GM15510 (cell line): ENCODE results near the gene CLPX.
A peak's percentile ranks its signal among the peaks of the same experiment; 100 is the strongest.

ENCODE experiments used
- POLR2A ChIP-seq: IDR thresholded peaks from 3 replicates; pipeline ENCODE4 v1.6.1; 2011; ENCODE audit warnings: borderline replicate concordance; ENCODE audit not compliant: insufficient read length; ENCODE audit errors: extremely low read depth

CLPX gene

GRCh38 chr15:65147902-65148301 is 37.2 kb downstream of the CLPX start:
- no peak for TF ChIP-seq POLR2A

- TF ChIP-seq POLR2A, result no peak
Observed at GRCh38 chr15:65146438-65146837, 38.7 kb downstream of the CLPX start.

DNA sequence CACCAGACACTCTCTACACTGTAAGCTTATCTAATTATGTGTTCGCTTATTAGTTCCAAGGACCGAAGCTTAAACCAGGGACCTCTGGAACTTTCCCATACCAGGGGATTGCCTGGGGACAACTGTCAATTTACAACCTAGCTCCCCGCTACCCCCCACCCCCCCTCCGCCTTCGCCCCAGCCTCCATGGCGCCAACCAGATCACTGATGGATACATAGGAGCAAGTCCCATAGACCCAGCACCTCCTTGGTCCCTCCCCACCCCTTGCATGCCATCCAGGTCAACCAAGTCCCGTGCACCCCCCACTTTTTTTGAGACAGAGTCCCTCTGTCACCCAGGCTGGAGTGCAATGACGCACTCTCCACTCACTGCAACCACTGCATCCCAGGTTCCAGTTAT is 50.6 kb downstream of the CLPX start:
- no peak for TF ChIP-seq POLR2A

- TF ChIP-seq POLR2A, result peak; percentile 95
Observed at GRCh38 chr15:65133548-65134200, 51.5 kb downstream of the CLPX start, which contains the start of gene PDCD7. Gene PDCD7, minus strand, starts transcription at chr15:65133808. Its CDS starts 27 bp downstream, at chr15:65133781.

- TF ChIP-seq POLR2A, result no peak
Observed at GRCh38 chr15:65132878-65133547, 52.1 kb downstream of the CLPX start.

DNA sequence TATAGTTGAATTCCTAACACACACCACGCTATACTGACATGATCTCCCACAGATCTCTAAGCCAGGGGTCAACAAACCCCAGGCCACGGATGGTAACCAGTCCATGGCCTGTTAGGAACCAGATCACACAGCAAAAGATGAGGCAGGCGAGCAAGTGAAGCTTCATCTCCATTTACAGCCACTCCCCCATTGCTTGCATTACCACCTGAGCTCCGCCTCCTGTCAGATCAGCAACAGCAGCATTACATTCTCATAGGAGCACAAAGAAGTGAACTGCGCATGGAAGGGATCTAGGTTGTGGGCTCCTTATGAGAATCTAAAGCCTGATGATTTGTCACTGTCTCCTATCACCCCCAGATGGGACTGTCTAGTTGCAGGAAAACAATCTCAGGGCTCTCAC is 54.2 kb downstream of the CLPX start:
- TF ChIP-seq POLR2A, result no peak

- TF ChIP-seq POLR2A, result no peak
Observed at GRCh38 chr15:65115542-65115941, 69.6 kb downstream of the CLPX start.

GRCh38 chr15:65115086-65115485 is 70.1 kb downstream of the CLPX start, which contains the start of gene UBAP1L:
Gene UBAP1L, minus strand, starts transcription at chr15:65115200. Its CDS starts 8,985 bp downstream, at chr15:65106215.
- TF ChIP-seq POLR2A, result no peak

GRCh38 chr15:65110676-65111292 is 74.4 kb downstream of the CLPX start:
- no peak for TF ChIP-seq POLR2A

- TF ChIP-seq POLR2A, result no peak
Observed at GRCh38 chr15:65106011-65106590, 79.0 kb downstream of the CLPX start.

DNA sequence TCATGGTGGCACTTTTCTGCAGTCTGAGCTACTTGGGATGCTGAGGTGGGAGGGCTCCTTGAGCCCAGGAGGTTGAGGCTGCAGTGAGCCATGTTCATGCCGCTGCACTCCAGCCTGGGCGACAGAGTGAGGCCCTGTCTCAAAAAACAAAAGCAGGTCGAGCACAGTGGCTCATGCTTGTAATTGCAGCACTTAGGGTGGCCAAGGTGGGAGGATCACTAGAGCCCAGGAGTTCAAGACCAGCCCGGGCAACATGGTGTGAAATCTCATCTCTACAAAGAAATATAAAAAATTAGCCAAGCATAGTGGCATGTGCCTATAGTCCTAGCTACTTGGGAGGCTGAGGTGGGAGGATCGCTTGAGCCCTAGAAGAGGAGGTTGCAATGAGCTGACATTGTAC is 80.1 kb downstream of the CLPX start:
- TF ChIP-seq POLR2A, result no peak

DNA sequence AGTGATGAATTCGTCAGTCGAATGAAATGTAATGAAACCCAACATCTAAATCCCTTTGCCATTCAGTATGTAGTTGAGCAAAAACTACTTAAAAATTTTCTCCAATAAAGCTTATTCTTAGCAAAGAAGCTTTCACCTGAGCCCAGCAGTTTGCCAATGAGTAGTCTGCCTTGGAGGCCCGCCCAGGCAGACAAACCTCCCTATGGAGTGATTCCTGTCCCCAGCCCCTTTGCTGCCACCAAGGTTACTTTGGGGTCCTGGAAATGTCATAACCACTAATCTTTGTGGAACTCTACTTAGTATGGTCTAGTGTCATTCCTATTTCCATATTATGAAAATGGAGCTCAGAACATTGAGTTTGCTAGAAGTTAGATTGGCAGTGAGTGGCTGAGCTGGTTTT is 82.2 kb downstream of the CLPX start:
- no peak for TF ChIP-seq POLR2A

- TF ChIP-seq POLR2A, result no peak
Observed at GRCh38 chr15:65101891-65102708, 83.0 kb downstream of the CLPX start.

DNA sequence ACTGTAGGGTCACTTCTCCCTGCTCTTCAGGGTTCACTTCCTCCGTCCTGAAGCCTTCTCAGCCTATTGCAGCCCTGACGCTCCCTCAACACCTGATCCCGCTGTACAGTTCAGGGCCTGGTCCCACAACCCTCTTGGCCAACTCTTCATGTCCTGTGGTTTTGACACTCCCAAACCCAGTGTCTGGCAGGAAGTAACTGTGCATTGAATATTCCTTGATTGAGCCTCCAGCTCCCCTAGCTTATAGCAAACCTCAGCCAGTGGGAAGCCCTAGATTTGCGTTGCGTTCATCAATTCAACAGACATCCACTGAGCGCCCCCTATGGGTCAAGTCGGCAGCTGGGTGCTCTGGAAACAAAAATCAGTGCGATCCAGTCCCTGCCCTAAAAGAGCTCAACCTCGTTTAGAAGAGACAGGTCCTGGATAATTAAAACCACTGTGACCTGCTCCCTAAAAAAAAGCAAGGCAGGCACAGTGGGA is 83.7 kb downstream of the CLPX start:
- no peak for TF ChIP-seq POLR2A
